CD4-positive, CD25-positive, alpha-beta regulatory T cell (primary cell): ENCODE data around the gene PDE4DIP. TPM values are rescaled to one million over a fixed set of nuclear protein-coding genes. Genes with fewer than 3 reads are reported as not detected.

Source experiments
- polyA plus RNA-seq, 4 donors: library from polyadenylated mRNA; unstranded; fragments of 300-500 nt; fragmentation: Illumina TruSeq; gene quantifications; one replicate each; pipeline ENCODE4 v1.2.3, GENCODE V29; 2021
- total RNA-seq: library from RNA; stranded (reverse); gene quantifications from one replicate; pipeline ENCODE4 v1.2.3, GENCODE V29; 2022

The PDE4DIP gene
- total and polyA plus RNA-seq, 5 donors from 2014 or later = 22.3 to 50.8 (median 34.2) TPM

Other genes starting within 250 kb of the PDE4DIP start
- 30.6 TPM for gene NBPF14, start 248.4 kb upstream of the PDE4DIP start, total RNA-seq
- gene NBPF14, start 248.4 kb upstream of the PDE4DIP start, polyA plus RNA-seq = 10 to 100 TPM in 2 of 4 donors, 1 to 10 TPM in 2; 4.3 to 11.4 (median 10.1) TPM
- gene NUDT4B, start 95.7 kb upstream of the PDE4DIP start, total RNA-seq = not detected
- 1 to 10 TPM; 2.5 to 9.1 (median 4.6) TPM for gene NUDT4B, start 95.7 kb upstream of the PDE4DIP start, polyA plus RNA-seq